Esophagus muscularis mucosa (tissue), 4 donors: ENCODE data around the gene ARL4C. TPM values are rescaled to one million over a fixed set of nuclear protein-coding genes. Genes with fewer than 3 reads are reported as not detected.

ENCODE experiments used
- DNase-seq: peaks from one replicate; pipeline ENCODE4 v3.0.0-alpha.2; 2017; ENCODE audit errors: extremely low spot score
- H3K27ac ChIP-seq, 4 donors: fragments of 200-600 bp; sonication (generic); replicated peaks in 1 of 4; 1 replicate in 3 of 4; 2 replicates in 1 of 4; pipeline ENCODE4 v1.5.1; 2016 to 2019; ENCODE audit warnings: mild to moderate bottlenecking in 1 of 4
- H3K27me3 ChIP-seq, 4 donors: fragments of 200-600 bp; sonication (generic); one replicate each; pipeline versions ENCODE4 v1.5.1 to v1.6.0; 2016 to 2019
- H3K36me3 ChIP-seq, 4 donors: fragments of 200-600 bp; sonication (generic); one replicate each; pipeline ENCODE4 v1.5.1; 2016 to 2019
- H3K4me1 ChIP-seq, 4 donors: fragments of 200-600 bp; sonication (generic); one replicate each; pipeline ENCODE4 v1.5.1; 2016 to 2019
- H3K4me3 ChIP-seq, 4 donors: fragments of 200-600 bp; sonication (generic); 1 replicate in 2 of 4; 2 replicates in 2 of 4; pipeline ENCODE4 v1.5.1; 2016 to 2019; ENCODE audit warnings: mild to moderate bottlenecking in 4 of 4, moderate library complexity in 1 of 4
- H3K9me3 ChIP-seq, 4 donors: fragments of 200-600 bp; sonication (generic); 1 replicate in 3 of 4; 2 replicates in 1 of 4; pipeline ENCODE4 v1.5.1; 2016 to 2019
- CTCF ChIP-seq, 3 experiments: fragments of 200-600 bp in 2 of 3; fragments of 450-650 bp in 1 of 3; sonication (generic) in 2 of 3; IDR thresholded peaks; one replicate each; pipeline ENCODE4 v1.5.1; 2017 to 2019; ENCODE audit warnings: antibody characterized with exemption in 3 of 3, mild to moderate bottlenecking in 2 of 3, moderate library complexity in 1 of 3
- EP300 ChIP-seq: sonication (generic); formaldehyde crosslinking; IDR thresholded peaks from one replicate; pipeline ENCODE4 v1.6.1; 2017; ENCODE audit warnings: antibody characterized with exemption
- POLR2A ChIP-seq: fragments of 450-650 bp; IDR thresholded peaks from one replicate; pipeline ENCODE4 v1.6.1; 2017; ENCODE audit warnings: antibody characterized with exemption, moderate library complexity, mild to moderate bottlenecking, low read depth
- POLR2AphosphoS5 ChIP-seq, 2 donors: sonication (generic); formaldehyde crosslinking; IDR thresholded peaks; one replicate each; pipeline ENCODE4 v1.6.1; 2017; ENCODE audit warnings: antibody characterized with exemption in 2 of 2
- WGBS: methylation state at CpG from one replicate; pipeline ENCODE4 v1.1.5; 2018; 5-methylcytosine and 5-hydroxymethylcytosine counted together
- intact Hi-C: fragments of 100-400 bp; cut with DNase I; formaldehyde crosslinking; loops from one replicate; pipeline ENCODE4 v1.15.1; 2023
- total RNA-seq, 4 donors: library from RNA; depleted of rRNA; stranded (reverse); fragments of >200 nt; gene quantifications; one replicate each; pipeline versions ENCODE4 v1.1.0 to v1.2.1, GENCODE V29; 2016

Gene ARL4C
- 10 to 100 TPM in 1 of 4 donors, 1 to 10 TPM in 3; 3.6 to 16.4 (median 5.4) TPM for total RNA-seq

GRCh38 chr2:234496835-234497593, at the start of gene ARL4C:
TSS of gene ARL4C (minus strand) at chr2:234497081. CDS start at chr2:234496586, 495 bp downstream.
- TF ChIP-seq POLR2A (no peak), POLR2AphosphoS5 (IDR thresholded peaks at IDR 0.05) (peak; percentile 21 to 29), EP300 (no peak), CTCF (IDR thresholded peaks at IDR 0.05) (peak in 1 of 3 experiments; percentile 5)
- WGBS = no CpG with 5 or more reads among the region's 100 CpGs
- intact Hi-C loops = loop anchor here (5.0 kb wide), 1 partner anchor 210 kb away; no protein-coding TSS in a partner anchor
- no peak for DNase-seq
- Histone ChIP-seq H3K27ac (peak within 1 kb of the TSS; percentile 70 to 84 (median 79)), H3K27me3 (peaks cover 0 to 29% (median 2%) of the 10 kb centered on the region in 4 donors), H3K4me1 (peaks cover 15 to 26% (median 21%) of the 10 kb centered on the region in 4 donors), H3K36me3 (no peaks in the 10 kb centered on the region), H3K4me3 (peak within 1 kb of the TSS; percentile 60 to 74 (median 70)), H3K9me3 (no peaks in the 10 kb centered on the region)

GRCh38 chr2:234544659-234545611, 48.1 kb upstream of the ARL4C start:
- 31% methylated on average over 14 of the region's 24 CpGs for WGBS
- Histone ChIP-seq H3K4me1 (peaks cover 0 to 9% (median 5%) of the 10 kb centered on the region in 4 donors), H3K27ac (no peak overlapping the region), H3K4me3 (no peak overlapping the region), H3K27me3 (peaks cover 0 to 21% (median 0%) of the 10 kb centered on the region in 4 donors), H3K9me3 (no peaks in the 10 kb centered on the region), H3K36me3 (no peaks in the 10 kb centered on the region)
- intact Hi-C loops = loop anchor here (5.0 to 10.0 kb wide), 2 partner anchors 410 to 568 kb away; no protein-coding TSS in a partner anchor
- TF ChIP-seq EP300 (no peak), POLR2AphosphoS5 (IDR thresholded peaks at IDR 0.05) (no peak), CTCF (IDR thresholded peaks at IDR 0.05) (peak; percentile 65 to 97 (median 84)), POLR2A (no peak)
- no peak for DNase-seq

- 85% methylated on average over 11 of the region's 11 CpGs for WGBS
Observed at GRCh38 chr2:234542742-234543141, 45.9 kb upstream of the ARL4C start.

More at GRCh38 chr2:234542742-234543141, 45.9 kb upstream of the ARL4C start:
- DNase-seq = no peak
- no peak overlapping the region for H3K4me3 ChIP-seq
- H3K9me3 ChIP-seq = peaks cover 0 to 12% (median 3%) of the 10 kb centered on the region in 4 donors
- no peaks in the 10 kb centered on the region for H3K36me3 ChIP-seq
- H3K4me1 ChIP-seq = peaks cover 0 to 5% (median 4%) of the 10 kb centered on the region in 4 donors
- H3K27me3 ChIP-seq = peaks cover 0 to 18% (median 0%) of the 10 kb centered on the region in 4 donors
- no peak overlapping the region for H3K27ac ChIP-seq
- TF ChIP-seq POLR2A (no peak), EP300 (no peak), CTCF (IDR thresholded peaks at IDR 0.05) (no peak), POLR2AphosphoS5 (IDR thresholded peaks at IDR 0.05) (no peak)
- intact Hi-C loops = loop anchor here (10.0 kb wide), 1 partner anchor 408 kb away; no protein-coding TSS in a partner anchor
